CD14-positive monocyte (primary cell): ENCODE data around the gene SIRPA. TPM values are rescaled to one million over a fixed set of nuclear protein-coding genes. Genes with fewer than 3 reads are reported as not detected.

Experiments
- DNase-seq, 3 donors: peaks; one replicate each; pipeline ENCODE4 v3.0.0-alpha.2; 2011 to 2022
- H2AFZ ChIP-seq: 2 replicates; pipeline ENCODE4 v1.6.0; 2012; ENCODE audit warnings: mild to moderate bottlenecking, low read depth, low read length, inconsistent platforms; ENCODE audit not compliant: insufficient read depth, poor library complexity, severe bottlenecking
- H3K27ac ChIP-seq, 2 donors: 1 replicate in 1 of 2; 2 replicates in 1 of 2; pipeline ENCODE4 v1.5.1; 2012 to 2013; ENCODE audit warnings: low read length in 2 of 2, control low read depth in 1 of 2, inconsistent platforms in 1 of 2, low read depth in 1 of 2, mild to moderate bottlenecking in 1 of 2
- H3K27me3 ChIP-seq, 2 donors: one replicate each; pipeline versions ENCODE4 v1.6.0 to v1.6.1; 2011 to 2013; ENCODE audit warnings: low read length in 2 of 2; ENCODE audit not compliant: control insufficient read depth in 2 of 2, insufficient read depth in 2 of 2
- H3K36me3 ChIP-seq, 2 donors: replicated peaks in 1 of 2; 1 replicate in 1 of 2; 2 replicates in 1 of 2; pipeline versions ENCODE4 v1.5.1 to v1.6.1; 2012 to 2013; ENCODE audit warnings: low read length in 2 of 2, control low read depth in 1 of 2, inconsistent platforms in 1 of 2, mild to moderate bottlenecking in 1 of 2; ENCODE audit not compliant: insufficient read depth in 2 of 2, control insufficient read depth in 1 of 2
- H3K4me1 ChIP-seq, 2 donors: 1 replicate in 1 of 2; 2 replicates in 1 of 2; pipeline versions ENCODE4 v1.5.1 to v1.6.1; 2012 to 2013; ENCODE audit warnings: low read length in 2 of 2, control low read depth in 1 of 2, inconsistent platforms in 1 of 2, mild to moderate bottlenecking in 1 of 2, moderate library complexity in 1 of 2; ENCODE audit not compliant: insufficient read depth in 2 of 2, control insufficient read depth in 1 of 2
- H3K4me2 ChIP-seq: replicated peaks from 2 replicates; pipeline ENCODE3; 2012; ENCODE audit warnings: low read length, moderate library complexity, mild to moderate bottlenecking; ENCODE audit not compliant: poor library complexity, severe bottlenecking; ENCODE audit errors: extremely low read depth
- H3K4me3 ChIP-seq, 3 experiments: fragments of 200-600 bp in 1 of 3; sonication (generic) in 1 of 3; replicated peaks in 1 of 3; 1 replicate in 2 of 3; 2 replicates in 1 of 3; pipeline ENCODE4 v1.5.1; 2011 to 2013; ENCODE audit warnings: low read length in 3 of 3, mild to moderate bottlenecking in 3 of 3, control low read depth in 2 of 3, low read depth in 2 of 3, inconsistent platforms in 1 of 3, moderate library complexity in 1 of 3
- H3K79me2 ChIP-seq: 2 replicates; pipeline ENCODE4 v1.6.0; 2012; ENCODE audit warnings: mild to moderate bottlenecking, control low read depth, inconsistent platforms, low read length, moderate library complexity; ENCODE audit not compliant: insufficient read depth
- H3K9ac ChIP-seq: 2 replicates; pipeline ENCODE4 v1.6.0; 2017; ENCODE audit warnings: low read length, mild to moderate bottlenecking; ENCODE audit not compliant: insufficient read depth, poor library complexity, severe bottlenecking
- H3K9me3 ChIP-seq, 2 donors: replicated peaks in 1 of 2; 1 replicate in 1 of 2; 2 replicates in 1 of 2; pipeline versions ENCODE4 v1.5.1 to v1.6.1; 2012 to 2013; ENCODE audit warnings: low read length in 2 of 2, control low read depth in 1 of 2; ENCODE audit not compliant: control insufficient read depth in 1 of 2, insufficient read depth in 1 of 2
- H4K20me1 ChIP-seq: 2 replicates; pipeline ENCODE4 v1.6.0; 2012; ENCODE audit warnings: mild to moderate bottlenecking, low read length, control low read depth, moderate library complexity; ENCODE audit not compliant: insufficient read depth
- H3K27ac Mint-ChIP-seq, 7 donors: one replicate each; pipeline ENCODE4 v1.8.0; 2020; ENCODE audit warnings: mild to moderate bottlenecking in 7 of 7, mixed read lengths in 7 of 7, moderate library complexity in 6 of 7, inconsistent platforms in 2 of 7
- H3K27me3 Mint-ChIP-seq, 3 donors: one replicate each; pipeline ENCODE4 v1.8.0; 2021 to 2022; ENCODE audit warnings: low read depth in 3 of 3, mild to moderate bottlenecking in 3 of 3, mixed read lengths in 3 of 3, moderate library complexity in 3 of 3, inconsistent platforms in 1 of 3
- H3K36me3 Mint-ChIP-seq, 2 donors: one replicate each; pipeline ENCODE4 v1.8.0; 2020; ENCODE audit warnings: mixed read lengths in 2 of 2, inconsistent platforms in 1 of 2, mild to moderate bottlenecking in 1 of 2
- H3K4me1 Mint-ChIP-seq: one replicate; pipeline ENCODE4 v1.8.0; 2020; ENCODE audit warnings: mild to moderate bottlenecking, mixed read lengths
- H3K4me3 Mint-ChIP-seq, 2 donors: one replicate each; pipeline ENCODE4 v1.8.0; 2020; ENCODE audit warnings: mild to moderate bottlenecking in 2 of 2, mixed read lengths in 2 of 2, moderate library complexity in 1 of 2
- H3K9me3 Mint-ChIP-seq, 7 donors: one replicate each; pipeline ENCODE4 v1.8.0; 2020 to 2022; ENCODE audit warnings: mixed read lengths in 7 of 7, mild to moderate bottlenecking in 6 of 7, moderate library complexity in 6 of 7, inconsistent platforms in 2 of 7
- CTCF ChIP-seq: fragments of 200-600 bp; IDR thresholded peaks from one replicate; pipeline ENCODE4 v1.8.0; 2022; ENCODE audit warnings: antibody characterized with exemption, mild to moderate bottlenecking
- WGBS: methylation state at CpG from one replicate; pipeline ENCODE4 v1.1.5; 2013; ENCODE audit warnings: missing lambda C conversion rate; ENCODE audit not compliant: insufficient coverage; 5-methylcytosine and 5-hydroxymethylcytosine counted together
- intact Hi-C, 2 donors: fragments of 100-400 bp; cut with micrococcal nuclease; formaldehyde crosslinking; loops; one replicate each; pipeline versions ENCODE4 v1.15.0 to v1.15.1; 2023
- polyA plus RNA-seq, 3 donors: library from polyadenylated mRNA; depleted of rRNA in 1 of 3; unstranded in 2 of 3; stranded (reverse) in 1 of 3; fragments of 300-500 nt in 2 of 3; fragments of >200 nt in 1 of 3; fragmentation: Illumina TruSeq in 2 of 3; gene quantifications; 1 replicate in 2 of 3; 2 replicates in 1 of 3; pipeline ENCODE4 v1.2.3, GENCODE V29; 2012 to 2021

SIRPA gene
- polyA plus RNA-seq, 3 donors, result 28.4 to 126 (median 58.3) TPM

- H3K27ac Mint-ChIP-seq, result no peak overlapping the region
- H3K27me3 ChIP-seq, result peaks cover 10 to 54% of the 10 kb centered on the region in 2 donors
- H3K9me3 Mint-ChIP-seq, result no peaks in the 10 kb centered on the region
These were observed 88.1 kb downstream of the SIRPA start for GRCh38 chr20:1983301-1983700.

GRCh38 chr20:1987826-1988225 lies 92.6 kb downstream of the SIRPA start:
- Histone ChIP-seq H3K4me1 (peaks cover 6 to 10% of the 10 kb centered on the region in 2 donors), H3K36me3 (no peaks in the 10 kb centered on the region), H3K4me2 (no peak overlapping the region), H3K9me3 (no peaks in the 10 kb centered on the region), H3K9ac (no peak overlapping the region), H2AFZ (no peak overlapping the region), H3K27ac (no peak overlapping the region), H3K27me3 (peaks cover 0 to 52% of the 10 kb centered on the region in 2 donors), H3K79me2 (no peaks in the 10 kb centered on the region), H4K20me1 (no peaks in the 10 kb centered on the region), H3K4me3 (no peak overlapping the region)
- Mint-ChIP-seq H3K9me3 (peaks cover 0 to 2% (median 0%) of the 10 kb centered on the region in 7 donors), H3K36me3 (no peaks in the 10 kb centered on the region), H3K27me3 (peaks cover 48 to 53% (median 50%) of the 10 kb centered on the region in 3 donors), H3K27ac (no peak overlapping the region), H3K4me3 (no peak overlapping the region), H3K4me1 (peaks cover 10% of the 10 kb centered on the region)
- intact Hi-C loops, result no loop called here
- DNase-seq, result no peak
- WGBS, result 83% methylated on average over 2 of the region's 3 CpGs
- TF ChIP-seq CTCF, result no peak

More at GRCh38 chr20:1983301-1983700, 88.1 kb downstream of the SIRPA start:
- no peak overlapping the region for H3K9ac ChIP-seq
- H4K20me1 ChIP-seq, result no peaks in the 10 kb centered on the region
- intact Hi-C loops, result no loop called here
- H3K36me3 Mint-ChIP-seq, result no peaks in the 10 kb centered on the region
- H3K4me1 ChIP-seq, result peaks cover 6 to 11% of the 10 kb centered on the region in 2 donors
- no peak for TF ChIP-seq CTCF
- no peak overlapping the region for H3K4me2 ChIP-seq
- DNase-seq, result peak in 1 of 3 donors; percentile 8
- H3K4me3 Mint-ChIP-seq, result peak overlapping the region in 1 of 2 donors; percentile 63
- H3K27me3 Mint-ChIP-seq, result peaks cover 45 to 54% (median 51%) of the 10 kb centered on the region in 3 donors
- 46% methylated on average over 3 of the region's 4 CpGs for whole genome bisulfite sequencing
- no peak overlapping the region for H3K27ac ChIP-seq
- H3K4me1 Mint-ChIP-seq, result peaks cover 10% of the 10 kb centered on the region
- no peak overlapping the region for H2AFZ ChIP-seq
- no peak overlapping the region for H3K4me3 ChIP-seq
- no peaks in the 10 kb centered on the region for H3K79me2 ChIP-seq
- H3K36me3 ChIP-seq, result no peaks in the 10 kb centered on the region
- H3K9me3 ChIP-seq, result no peaks in the 10 kb centered on the region

Other genes with a start within 250 kb of the SIRPA start
- gene SIRPG, start 237.6 kb upstream of the SIRPA start, polyA plus RNA-seq, result under 1 TPM; 0.15 to 0.52 (median 0.51) TPM
- not detected for gene PDYN, start 98.7 kb downstream of the SIRPA start, polyA plus RNA-seq
- 1 to 10 TPM; 1.2 to 9.3 (median 2.0) TPM for gene STK35, start 206.4 kb downstream of the SIRPA start, polyA plus RNA-seq